ENCODE results near the gene KLRF1.

DNA sequence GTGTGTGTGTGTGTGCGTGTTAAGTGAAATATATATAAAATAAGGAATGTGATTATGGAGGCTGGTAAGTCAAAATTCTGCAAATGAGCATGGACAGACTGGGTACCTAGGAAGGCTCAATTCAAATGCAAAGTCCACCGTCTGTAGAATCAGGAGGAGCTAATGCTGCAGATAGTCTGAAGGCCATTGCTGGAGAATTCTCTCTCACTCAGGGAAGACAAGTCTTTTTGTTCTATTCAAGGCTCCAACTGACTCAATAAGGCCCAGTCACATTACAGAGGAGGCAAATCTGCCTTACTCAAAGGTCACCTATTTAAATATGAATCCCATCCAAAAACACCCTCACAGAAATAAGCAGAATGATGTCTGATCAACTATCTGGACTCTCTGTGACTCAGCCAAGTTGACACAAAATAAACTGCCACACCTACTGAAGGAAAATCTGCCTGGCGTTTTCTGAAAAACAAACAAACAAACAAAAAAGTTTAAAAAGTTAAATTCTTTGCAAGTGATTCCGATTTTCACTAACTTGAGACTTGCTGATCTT is 53.3 kb downstream of the KLRF1 start:
- no peak for TF ChIP-seq EZH2phosphoT487 (IDR thresholded peaks at IDR 0.05; ENCODE audit: insufficient read depth, low read depth)
- no peak for TF ChIP-seq EZH2 (IDR thresholded peaks at IDR 0.05; ENCODE audit: insufficient read depth, poor library complexity, severe bottlenecking)

Measured in GM23248 (cell line).